Stimulated activated CD8-positive, alpha-beta memory T cell treated with anti-CD3 and anti-CD28 coated beads, Interleukin-7, amount 100 ng/mL, for 48 hours (primary cell): ENCODE results near the gene DYNC1LI2.
"Not testable (repeated sequence)": the region's sequence is repeated elsewhere in the genome, so short reads cannot be mapped to it uniquely, and the experiment has no call there.

Experiments
- DNase-seq, 2 donors: peaks; one replicate each; pipeline ENCODE4 v3.0.0-alpha.2; 2020; ENCODE audit warnings: low read depth in 1 of 2; ENCODE audit errors: extremely low read depth in 1 of 2

Gene DYNC1LI2

DNA sequence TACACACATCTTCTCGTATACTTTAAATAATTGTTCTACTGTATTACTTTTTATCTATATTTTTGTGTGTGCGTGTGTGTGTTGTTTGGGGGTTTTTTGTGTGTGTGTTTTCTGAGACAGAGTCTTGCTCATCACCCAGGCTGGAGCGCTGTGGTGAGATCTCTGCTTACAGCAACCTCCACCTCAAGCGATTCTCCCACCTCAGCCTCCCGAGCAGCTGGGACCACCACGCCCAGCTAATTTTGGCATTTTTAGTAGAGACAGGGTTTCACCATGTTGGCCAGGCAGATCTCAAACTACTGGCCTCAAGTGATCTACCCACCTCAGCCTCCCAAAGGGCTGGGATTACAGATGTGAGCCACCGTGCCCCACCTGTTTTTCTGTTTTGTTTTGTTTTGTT, 53.4 kb downstream of the DYNC1LI2 start:
- DNase-seq: no peak

DNA sequence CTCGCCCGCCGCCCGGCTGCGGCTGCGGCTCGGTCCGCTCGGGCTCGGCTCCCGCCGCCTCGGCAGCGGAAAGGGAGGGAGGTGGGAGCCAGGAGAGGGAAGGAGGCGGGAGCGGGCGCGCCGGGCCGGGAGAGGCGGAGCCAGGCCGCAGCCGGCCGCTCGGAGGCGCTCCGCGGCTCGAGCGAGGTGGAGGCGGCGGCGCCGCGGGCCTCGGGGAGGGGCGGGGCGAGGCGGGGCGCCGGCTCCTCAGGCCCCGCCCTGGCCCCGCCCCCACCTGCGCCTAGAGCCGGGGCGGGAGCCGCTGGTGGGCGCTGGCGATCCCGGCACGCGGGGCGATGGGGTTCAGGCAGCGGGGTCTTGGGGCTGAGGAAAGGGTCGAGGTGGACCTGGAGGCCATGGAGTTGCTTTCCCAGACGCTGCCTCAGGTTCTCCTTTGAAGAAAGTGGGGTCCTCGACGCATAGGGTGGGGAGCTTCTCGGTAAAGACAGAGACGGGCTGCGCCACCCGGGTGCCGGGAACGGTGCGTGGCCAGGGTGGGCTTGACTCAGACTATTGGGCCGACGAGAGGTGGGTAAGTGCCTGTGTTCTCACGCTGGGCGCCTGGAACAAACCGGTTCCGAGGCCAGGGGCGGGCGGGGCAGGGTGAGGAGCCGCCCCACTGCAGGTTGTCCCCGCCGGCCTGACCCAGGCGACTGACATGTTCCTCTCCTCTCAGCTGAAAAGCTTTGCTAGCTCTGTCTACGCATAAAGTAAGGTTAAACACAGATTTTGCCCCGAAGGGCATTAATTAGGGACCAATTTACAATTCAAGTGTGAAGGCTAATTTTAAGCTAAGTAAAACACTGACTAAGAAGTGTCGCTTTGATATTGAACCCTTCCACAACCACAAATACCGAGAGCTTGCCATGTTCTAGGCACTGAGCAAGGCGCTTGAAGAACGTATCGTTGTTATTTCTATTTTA, 54.5 kb downstream of the DYNC1LI2 start, which contains the start of gene CMTM4:
Gene CMTM4, minus strand, starts transcription at position 75 of the 962 bp plus-strand sequence. CDS start 218 bp downstream, outside the sequence.
- DNase-seq: peak; percentile 48 to 58

DNA sequence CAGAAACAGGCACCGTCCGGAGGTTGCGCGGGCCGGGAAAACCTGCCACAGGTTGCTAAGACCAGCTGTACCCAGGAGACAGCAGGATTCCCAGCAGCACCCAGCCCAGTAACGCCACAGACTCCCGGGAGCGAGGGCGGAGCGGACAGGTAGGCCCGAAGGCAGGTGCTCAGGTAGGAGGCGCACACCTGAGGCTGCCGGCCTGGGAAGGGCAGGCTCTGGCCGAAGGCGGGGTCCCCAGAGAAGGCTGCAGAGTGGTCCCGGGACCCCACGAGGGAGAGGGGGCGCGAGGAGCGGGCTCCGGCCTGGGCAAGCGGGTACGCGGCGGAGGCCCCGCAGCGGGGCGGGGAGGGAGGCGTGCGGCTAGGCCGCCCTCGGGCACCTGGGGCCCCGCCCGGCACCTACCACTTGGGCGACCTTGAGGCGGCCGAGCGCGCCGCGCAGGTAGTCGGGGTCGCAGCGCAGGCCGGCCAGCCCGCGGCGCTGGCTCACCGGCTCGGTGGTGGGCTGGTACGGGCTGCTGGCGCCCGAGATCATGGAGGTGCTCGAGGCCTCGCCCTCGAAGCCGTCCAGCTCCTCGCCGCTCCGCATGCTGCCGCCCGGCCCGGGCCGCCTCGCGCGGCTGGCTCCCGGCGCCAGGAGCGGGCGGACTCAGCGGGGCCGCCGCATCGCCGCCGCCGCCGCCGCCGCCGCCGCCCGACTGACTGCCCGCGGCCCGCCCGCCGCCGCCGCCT, 55.3 kb downstream of the DYNC1LI2 start:
- no peak for DNase-seq

DNA sequence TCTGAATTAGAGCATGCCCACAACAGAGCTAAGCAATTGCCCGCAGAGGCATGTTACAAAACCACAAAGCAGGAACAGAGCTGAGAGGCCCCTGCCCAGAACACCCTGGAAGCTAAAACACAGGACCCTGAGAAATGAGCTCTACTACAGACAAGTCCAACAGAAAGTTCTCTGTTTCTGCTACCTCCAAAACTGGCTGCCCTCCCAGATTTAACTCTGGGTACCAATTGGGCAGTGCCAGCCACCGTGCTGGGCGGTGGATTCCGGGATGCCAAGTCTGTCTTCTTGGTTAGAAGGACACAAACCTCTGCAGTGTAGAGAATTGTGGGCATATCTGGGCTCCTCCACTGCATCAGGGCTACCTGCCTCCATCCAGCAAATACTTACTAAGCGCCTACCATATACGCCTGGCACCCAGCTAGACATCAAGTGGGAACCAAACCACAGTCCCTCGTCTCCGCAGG, 55.9 kb downstream of the DYNC1LI2 start:
- DNase-seq: no peak

DNA sequence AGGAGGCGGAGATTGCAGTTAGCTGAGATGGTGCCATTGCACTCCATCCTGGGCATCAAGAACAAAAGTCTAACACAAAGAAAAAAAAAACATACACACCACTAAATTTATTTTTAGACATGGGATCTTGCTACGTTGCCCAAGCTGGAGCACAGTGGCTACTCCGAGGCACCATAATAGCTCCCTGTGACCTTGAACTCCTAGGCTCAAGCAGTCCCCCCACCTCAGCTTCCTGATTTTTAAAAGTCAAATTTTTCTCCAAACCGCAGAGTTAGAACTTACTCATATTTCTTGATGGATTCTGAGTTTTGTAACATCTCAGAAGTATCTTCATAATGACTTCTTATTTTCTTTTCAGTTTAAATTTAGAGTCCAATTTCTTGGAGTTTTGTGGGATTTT, 58.3 kb downstream of the DYNC1LI2 start:
- no peak for DNase-seq

DNA sequence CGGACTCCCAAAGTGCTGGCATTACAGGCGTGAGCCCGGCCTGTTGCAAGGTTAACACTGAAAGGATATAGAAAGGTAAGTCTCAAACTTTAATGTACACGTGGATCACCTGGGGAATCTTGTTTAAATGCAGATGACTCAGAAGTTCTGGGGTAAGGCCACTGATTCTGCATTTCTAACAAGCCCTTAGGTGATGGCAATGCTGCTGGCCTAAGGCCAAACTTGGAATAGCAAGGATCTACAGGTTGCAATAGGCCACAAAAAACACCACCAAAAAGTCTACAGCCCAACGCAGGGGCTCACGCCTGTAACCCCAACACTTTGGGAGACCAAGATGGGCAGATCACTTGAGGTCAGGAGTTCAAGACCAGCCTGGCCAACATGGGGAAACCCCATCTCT, 59.1 kb downstream of the DYNC1LI2 start:
- no peak for DNase-seq

DNA sequence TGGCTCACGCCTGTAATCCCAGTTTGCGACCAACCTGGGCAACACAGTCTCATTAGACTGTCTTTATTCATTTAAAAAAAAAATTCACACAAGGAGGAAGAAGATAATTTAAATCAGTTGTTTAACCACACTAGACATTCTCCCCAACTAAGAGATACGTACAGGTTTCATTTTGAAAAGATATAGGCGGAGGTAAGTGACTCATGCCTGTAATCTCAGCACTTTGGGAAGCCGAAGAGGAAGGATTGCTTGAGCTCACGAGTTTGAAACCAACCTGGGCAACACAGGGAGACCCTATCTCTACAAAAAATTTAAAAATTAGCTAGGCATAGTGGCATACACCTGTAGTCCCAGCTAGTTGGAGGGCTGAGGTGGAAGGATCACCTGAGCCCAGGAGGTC, 60.2 kb downstream of the DYNC1LI2 start:
- no peak for DNase-seq

DNA sequence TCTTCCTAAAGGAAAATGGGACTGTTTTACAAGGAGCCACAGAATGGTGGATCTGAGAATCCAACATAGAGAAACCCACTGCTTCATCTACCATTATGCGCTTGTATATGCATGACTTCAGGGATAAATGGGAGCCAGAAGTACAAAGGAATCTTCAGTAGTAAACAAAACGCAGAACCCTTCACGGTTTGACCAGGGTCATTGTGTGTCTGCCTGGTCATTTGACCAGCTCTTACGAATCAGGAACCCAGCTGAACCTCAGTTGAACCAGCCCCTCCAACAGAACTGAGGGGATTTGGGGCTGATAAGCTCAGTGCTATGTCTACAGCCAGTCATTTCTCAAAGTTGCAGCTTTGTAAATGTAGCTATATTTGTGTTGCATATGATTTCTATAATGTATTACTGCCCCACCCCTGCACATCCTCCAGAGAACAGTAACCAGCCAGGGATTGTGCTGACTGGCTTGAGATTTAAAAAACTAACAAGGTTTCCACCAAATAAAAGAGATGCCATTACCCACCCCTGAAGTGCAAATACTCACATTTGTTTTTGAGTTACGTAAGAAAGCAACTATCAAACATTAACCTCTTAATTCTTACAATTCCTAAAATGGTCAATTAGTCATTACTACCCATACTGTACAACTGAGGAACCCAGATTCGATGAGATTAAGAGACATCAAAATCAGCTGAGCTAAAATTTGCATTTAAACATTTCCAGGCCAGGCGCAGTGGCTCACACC, 61.1 kb downstream of the DYNC1LI2 start:
- DNase-seq: no peak

DNA sequence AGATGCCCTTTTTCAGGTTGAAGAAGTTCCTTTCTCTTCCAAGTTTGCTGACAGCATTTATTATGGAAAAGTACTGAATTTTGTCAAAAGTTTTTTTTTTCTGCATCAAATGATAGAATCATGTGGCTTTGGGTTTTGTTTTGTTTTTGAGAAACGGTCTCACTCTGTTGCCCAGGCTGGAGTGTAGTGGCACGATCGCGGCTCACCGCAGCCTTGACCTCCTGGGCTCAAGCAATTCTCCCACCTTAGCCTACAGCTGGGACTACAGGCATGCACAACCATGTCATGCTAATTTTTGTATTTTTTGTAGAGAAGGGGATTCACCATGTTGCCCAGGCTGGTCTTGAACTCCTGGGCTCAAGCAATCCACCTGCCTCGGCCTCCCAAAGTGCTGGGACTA, 62.1 kb downstream of the DYNC1LI2 start:
- DNase-seq: no peak

DNA sequence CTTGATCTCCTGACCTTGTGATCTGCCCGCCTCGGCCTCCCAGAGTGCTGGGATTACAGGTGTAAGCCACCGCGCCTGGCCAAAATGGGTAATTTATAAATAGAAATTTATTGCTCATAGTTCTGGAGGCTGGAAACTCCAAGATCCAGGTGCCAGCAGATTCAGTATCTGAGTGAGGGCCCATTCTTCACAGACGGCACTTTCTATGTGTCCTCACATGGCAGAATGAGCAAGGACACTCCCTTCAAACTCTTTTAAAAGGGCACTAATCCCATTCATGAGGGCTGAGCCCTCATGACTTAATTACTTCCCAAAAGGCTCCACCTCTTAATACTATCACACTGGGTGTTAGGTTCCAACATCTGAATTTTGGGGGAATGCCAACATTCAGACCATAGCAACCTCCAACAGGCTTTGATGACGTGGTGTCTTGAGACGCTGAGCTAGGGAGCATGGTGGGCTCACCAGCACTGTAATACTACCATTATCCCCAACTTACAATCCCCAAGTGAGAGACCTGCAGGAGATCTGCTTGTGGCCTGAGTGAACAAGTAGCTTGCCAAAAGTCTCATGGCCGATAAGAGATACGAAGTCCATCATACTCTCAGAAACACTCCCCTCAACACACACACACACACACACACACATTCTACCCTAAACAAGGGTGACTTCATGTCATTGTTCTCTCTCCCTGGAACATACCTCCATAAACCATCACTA, 63.3 kb downstream of the DYNC1LI2 start:
- DNase-seq: no peak

DNA sequence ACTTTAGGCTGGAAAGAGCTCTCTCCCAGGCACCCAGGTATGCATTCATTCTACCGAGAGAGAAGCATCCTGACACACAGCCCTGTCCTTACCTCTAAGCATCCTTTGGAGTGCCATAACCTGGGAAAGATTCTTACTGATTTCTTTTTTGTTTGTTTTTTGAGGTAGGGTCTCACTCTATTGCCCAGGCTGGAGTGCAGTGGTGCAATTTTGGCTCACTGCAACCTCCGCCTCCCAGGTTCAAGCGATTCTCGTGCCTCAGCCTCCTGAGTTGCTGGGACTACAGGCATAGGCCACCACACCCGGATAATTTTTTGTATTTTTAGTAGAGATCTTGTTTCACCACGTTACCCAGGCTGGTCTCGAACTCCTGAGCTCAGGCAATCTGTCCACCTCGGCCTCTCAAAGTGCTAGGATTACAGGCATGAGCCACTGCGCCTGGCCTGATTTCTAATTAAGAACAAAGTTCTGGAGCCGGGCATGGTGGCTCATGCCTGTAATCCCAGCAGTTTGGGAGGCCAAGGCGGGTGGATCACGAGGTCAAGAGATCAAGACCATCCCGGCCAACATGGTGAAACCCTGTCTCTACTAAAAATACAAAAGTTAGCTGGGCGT, 65.8 kb downstream of the DYNC1LI2 start:
- not testable (repeated sequence) for DNase-seq

DNA sequence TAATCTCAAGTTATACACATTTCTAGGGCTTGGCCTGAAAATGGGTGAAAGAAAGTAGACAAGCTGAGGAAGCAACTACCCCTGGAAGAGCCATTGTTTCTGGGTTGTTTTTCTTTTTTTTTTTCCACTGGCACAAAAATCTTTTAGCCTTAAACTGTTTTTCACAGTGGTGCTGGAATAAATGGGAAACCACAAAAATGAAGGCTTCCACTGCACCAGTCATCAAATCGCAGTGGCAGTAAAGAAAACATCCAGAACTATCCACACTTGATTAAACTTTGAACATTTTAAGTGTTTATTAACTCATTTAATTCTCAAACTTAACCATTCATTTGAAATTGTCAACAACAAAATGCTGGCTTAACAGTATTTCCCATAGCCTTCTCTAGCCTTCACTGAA, 69.1 kb downstream of the DYNC1LI2 start:
- no peak for DNase-seq

DNA sequence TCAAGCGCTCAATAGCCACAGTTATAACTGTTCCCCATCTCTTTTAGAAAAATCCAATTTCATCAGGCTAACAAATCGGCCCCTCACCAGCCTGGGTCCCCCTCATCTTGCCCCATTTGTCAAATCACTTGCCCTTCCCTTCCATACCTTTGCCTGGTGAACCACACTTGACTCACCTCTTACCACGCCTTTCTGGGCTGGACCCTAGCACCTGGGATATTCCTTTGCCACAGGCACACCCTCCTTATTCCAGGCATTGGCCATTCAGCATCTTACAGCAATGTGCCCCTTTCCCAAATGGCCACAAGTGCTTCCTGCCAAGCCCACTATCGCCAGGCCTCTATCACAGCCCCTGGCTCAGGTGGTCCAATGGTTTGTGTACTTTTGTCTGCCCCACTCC, 69.7 kb downstream of the DYNC1LI2 start:
- DNase-seq: no peak

DNA sequence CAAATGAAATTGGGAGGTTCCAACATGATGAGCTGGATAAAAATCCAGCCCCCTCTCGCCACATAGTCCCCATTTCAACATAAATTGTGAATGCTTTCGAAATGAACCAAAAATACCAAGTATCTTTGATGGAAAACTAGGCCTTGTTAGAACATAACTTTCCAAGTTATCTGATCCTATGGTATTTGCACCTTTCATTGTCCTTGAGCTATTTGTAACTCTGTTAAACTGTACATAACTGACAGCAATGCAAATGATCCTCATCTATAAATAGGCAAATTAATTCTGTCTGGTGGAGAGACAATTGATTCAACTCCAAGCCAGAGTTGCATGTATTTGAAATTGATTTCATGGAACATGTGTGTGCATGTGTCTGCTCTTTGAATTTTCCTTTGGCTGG, 73.1 kb downstream of the DYNC1LI2 start:
- no peak for DNase-seq

DNA sequence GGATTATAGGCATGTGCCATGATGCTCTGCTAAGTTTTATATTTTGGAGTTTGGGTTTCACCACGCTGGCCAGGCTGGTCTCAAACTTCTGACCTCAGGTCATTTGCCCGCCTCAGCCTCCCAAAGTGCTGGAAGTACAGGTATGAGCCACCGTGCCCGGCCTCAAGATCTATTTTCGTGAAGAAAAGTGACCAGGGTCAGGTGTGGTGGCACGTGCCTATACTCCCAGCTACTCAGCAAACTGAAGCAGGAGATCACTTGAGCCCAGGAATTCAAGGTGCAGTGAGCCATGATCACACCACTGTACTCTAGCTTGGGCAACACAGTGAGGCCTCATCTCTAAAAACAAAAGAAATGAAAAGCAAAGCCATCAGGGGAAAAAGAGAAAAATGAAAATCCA, 73.6 kb downstream of the DYNC1LI2 start:
- no peak for DNase-seq

DNA sequence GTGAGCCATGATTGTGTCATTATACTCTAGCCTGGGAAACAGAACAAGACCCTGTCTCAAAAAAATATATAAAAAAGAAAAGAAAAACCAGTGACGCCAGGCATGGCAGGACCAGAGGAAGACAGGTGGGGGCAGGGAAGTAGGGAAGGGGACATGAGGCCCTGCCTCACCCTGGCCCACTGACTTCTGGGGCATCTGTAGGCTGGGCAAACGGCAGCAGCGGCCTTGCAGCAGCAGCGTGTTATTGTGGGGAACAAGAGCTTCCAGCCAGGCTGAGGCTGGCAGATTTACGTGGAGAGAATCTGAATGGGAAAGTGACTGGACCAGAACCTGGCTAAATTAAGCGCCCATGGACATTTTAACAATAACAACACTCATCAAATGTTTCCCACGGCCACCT, 74.2 kb downstream of the DYNC1LI2 start:
- no peak for DNase-seq

DNA sequence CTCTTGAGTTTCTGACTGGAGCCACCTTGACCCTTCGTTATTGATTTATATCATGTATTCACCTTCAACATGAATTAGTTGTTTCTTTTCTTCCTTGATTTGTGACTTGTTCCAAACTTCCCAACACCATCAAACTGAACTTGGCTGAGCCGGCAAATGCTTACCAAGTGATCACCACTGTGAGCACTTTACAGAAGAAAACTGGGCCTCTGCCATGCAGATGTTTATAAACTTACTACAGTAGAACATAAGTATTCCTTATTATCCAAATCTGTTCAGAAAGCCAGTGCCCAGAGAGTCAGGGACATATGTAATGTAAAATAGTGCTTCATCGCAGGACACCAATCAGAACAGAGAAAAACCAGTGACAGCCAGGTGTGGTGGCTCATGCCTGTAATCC, 74.8 kb downstream of the DYNC1LI2 start:
- no peak for DNase-seq

DNA sequence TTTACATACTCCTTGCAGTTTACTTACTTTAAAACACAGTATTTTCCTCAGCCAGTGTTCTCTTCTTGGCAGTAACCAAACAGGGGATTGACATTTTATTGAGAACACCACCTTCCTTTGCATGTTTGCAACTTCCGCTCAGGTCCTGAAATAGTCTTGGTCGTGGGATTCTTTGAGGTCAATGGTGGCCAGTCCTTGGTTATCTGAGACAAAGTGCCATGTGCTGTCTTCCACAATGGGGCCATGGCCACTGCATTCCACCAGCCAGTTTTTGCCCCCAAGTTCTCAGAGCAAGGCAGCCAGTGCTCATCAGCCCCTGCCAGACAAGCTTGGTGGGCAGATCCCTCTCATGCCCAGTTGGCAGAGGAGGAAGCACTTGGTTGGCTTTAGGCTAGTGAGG, 77.7 kb downstream of the DYNC1LI2 start:
- DNase-seq: no peak
